Measurements from ENCODE around the gene TTBK1.
"Not testable (repeated sequence)": the region's sequence is repeated elsewhere in the genome, so short reads cannot be mapped to it uniquely, and the experiment has no call there.

The TTBK1 gene

DNA sequence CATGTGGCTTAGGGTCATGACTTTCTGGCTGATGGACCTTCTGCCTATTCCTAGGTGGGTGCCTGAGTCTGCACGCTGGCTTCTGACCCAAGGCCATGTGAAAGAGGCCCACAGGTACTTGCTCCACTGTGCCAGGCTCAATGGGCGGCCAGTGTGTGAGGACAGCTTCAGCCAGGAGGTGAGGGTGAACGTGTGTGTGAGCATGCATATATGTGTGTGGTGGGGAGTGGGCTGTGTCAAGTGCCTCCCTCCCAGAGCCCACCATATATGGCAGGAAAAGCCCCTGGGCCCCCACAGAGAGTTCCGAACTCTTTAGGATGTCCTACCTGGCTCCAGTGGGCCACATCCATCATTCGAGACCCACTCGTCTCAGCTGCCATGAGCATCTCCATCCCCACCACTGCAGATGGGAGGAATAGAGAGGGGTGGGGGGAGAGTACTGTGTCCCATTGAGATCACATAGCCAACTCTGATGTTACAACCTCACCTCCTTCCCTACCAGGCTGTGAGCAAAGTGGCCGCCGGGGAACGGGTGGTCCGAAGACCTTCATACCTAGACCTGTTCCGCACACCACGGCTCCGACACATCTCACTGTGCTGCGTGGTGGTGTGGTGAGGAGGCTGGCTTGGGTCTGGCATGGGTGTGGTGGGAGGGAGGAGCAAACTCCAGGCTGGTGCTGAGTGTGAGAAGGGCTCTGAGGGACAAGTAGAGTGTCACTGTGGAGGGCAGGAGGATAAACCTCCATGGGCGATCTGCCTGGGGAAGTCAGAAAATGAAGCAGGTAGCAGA lies 58.0 kb downstream of the TTBK1 start:
- Histone ChIP-seq H3K4me2 (no peak overlapping the region), H3K79me2 (ENCODE audit: insufficient read depth, low read depth) (no peaks in the 10 kb centered on the region), H3K9ac (no peak overlapping the region), H3K27ac (no peak overlapping the region), H3K27me3 (ENCODE audit: insufficient read depth, low read depth) (no peaks in the 10 kb centered on the region), H3K4me3 (IDR thresholded peaks at IDR 0.05; ENCODE audit: insufficient read depth, low read depth, low read length) (no peak overlapping the region), H3K4me1 (ENCODE audit: low read depth, poor library complexity, severe bottlenecking) (no peaks in the 10 kb centered on the region), H4K20me1 (ENCODE audit: insufficient read depth) (no peaks in the 10 kb centered on the region), H3K36me3 (ENCODE audit: insufficient read depth) (no peaks in the 10 kb centered on the region), H2AFZ (ENCODE audit: low read depth) (no peak overlapping the region)
- TF ChIP-seq, protein P1, sequence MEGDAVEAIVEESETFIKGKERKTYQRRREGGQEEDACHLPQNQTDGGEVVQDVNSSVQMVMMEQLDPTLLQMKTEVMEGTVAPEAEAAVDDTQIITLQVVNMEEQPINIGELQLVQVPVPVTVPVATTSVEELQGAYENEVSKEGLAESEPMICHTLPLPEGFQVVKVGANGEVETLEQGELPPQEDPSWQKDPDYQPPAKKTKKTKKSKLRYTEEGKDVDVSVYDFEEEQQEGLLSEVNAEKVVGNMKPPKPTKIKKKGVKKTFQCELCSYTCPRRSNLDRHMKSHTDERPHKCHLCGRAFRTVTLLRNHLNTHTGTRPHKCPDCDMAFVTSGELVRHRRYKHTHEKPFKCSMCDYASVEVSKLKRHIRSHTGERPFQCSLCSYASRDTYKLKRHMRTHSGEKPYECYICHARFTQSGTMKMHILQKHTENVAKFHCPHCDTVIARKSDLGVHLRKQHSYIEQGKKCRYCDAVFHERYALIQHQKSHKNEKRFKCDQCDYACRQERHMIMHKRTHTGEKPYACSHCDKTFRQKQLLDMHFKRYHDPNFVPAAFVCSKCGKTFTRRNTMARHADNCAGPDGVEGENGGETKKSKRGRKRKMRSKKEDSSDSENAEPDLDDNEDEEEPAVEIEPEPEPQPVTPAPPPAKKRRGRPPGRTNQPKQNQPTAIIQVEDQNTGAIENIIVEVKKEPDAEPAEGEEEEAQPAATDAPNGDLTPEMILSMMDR (conservative IDR thresholded peaks at IDR 0.05; ENCODE audit: low read depth, low read length) = no peak

DNA sequence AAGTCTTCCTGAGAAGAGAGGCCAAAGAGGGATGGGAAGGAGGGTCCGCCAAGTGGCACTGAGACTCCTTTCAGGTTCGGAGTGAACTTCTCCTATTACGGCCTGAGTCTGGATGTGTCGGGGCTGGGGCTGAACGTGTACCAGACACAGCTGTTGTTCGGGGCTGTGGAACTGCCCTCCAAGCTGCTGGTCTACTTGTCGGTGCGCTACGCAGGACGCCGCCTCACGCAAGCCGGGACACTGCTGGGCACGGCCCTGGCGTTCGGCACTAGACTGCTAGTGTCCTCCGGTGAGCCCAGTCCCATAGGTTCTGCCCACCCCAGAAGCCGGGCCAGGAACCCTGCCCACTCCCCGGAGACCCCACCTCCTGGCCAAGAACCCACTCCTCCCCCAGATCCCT lies 58.8 kb downstream of the TTBK1 start:
- TF ChIP-seq, protein P1 (conservative IDR thresholded peaks at IDR 0.05; ENCODE audit: low read depth, low read length) = no peak

DNA sequence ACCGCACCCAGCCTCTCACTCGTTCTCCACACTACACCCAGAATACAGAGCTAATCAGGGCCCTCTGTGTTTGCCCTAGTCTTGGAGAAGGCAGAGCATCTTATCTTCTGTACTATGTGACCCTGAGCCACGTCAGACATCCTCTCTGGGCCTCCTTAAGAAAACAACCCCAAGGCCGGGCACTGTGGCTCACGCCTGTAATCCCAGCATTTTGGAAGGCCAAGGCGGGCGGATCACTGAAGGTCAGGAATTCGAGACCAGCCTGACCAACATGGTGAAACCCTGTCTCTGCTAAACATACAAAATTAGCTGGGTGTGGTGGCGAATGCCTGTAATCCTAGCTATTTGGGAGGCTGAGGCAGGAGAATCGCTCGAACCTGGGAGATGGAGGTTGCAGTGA lies 59.7 kb downstream of the TTBK1 start:
- not testable (repeated sequence) for H3K36me3 ChIP-seq (ENCODE audit: insufficient read depth); H3K79me2 ChIP-seq (ENCODE audit: insufficient read depth, low read depth); H3K27me3 ChIP-seq (ENCODE audit: insufficient read depth, low read depth); H3K4me1 ChIP-seq (ENCODE audit: low read depth, poor library complexity, severe bottlenecking); H4K20me1 ChIP-seq (ENCODE audit: insufficient read depth); H3K4me2 ChIP-seq; H3K9ac ChIP-seq; H2AFZ ChIP-seq (ENCODE audit: low read depth); H3K27ac ChIP-seq; H3K4me3 ChIP-seq (IDR thresholded peaks at IDR 0.05; ENCODE audit: insufficient read depth, low read depth, low read length)

More for the DNA sequence above, 58.8 kb downstream of the TTBK1 start:
- H2AFZ ChIP-seq (ENCODE audit: low read depth) = no peak overlapping the region
- no peak overlapping the region for H3K4me3 ChIP-seq (IDR thresholded peaks at IDR 0.05; ENCODE audit: insufficient read depth, low read depth, low read length)
- no peaks in the 10 kb centered on the region for H3K36me3 ChIP-seq (ENCODE audit: insufficient read depth)
- H3K4me1 ChIP-seq (ENCODE audit: low read depth, poor library complexity, severe bottlenecking) = no peaks in the 10 kb centered on the region
- H4K20me1 ChIP-seq (ENCODE audit: insufficient read depth) = no peaks in the 10 kb centered on the region
- H3K27me3 ChIP-seq (ENCODE audit: insufficient read depth, low read depth) = no peaks in the 10 kb centered on the region
- no peaks in the 10 kb centered on the region for H3K79me2 ChIP-seq (ENCODE audit: insufficient read depth, low read depth)
- H3K27ac ChIP-seq = no peak overlapping the region
- no peak overlapping the region for H3K4me2 ChIP-seq
- no peak overlapping the region for H3K9ac ChIP-seq

DNA sequence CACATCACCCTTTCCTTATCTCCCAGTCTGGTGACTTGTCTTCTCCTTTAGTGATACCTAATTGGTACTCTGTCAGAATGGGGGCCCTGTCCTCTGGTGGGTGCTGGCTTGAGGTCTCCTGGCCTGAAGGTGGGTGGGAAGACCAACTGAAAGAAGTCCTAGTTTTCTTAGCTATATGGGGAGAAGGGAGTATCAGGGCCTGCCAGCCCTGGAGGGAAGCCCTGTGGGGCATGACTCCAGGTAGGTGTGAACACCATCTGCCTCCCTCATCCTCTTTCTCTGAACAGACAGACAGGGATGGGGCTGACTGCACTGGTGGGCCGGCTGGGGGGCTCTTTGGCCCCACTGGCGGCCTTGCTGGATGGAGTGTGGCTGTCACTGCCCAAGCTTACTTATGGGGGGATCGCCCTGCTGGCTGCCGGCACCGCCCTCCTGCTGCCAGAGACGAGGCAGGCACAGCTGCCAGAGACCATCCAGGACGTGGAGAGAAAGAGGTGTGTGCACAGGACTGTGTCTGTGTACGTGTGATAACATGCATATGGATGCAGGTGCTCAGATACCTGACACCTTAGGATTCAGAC lies 60.6 kb downstream of the TTBK1 start:
- no peak overlapping the region for H3K9ac ChIP-seq
- H3K27ac ChIP-seq = no peak overlapping the region
- H3K27me3 ChIP-seq (ENCODE audit: insufficient read depth, low read depth) = no peaks in the 10 kb centered on the region
- no peak overlapping the region for H2AFZ ChIP-seq (ENCODE audit: low read depth)
- H3K4me3 ChIP-seq (IDR thresholded peaks at IDR 0.05; ENCODE audit: insufficient read depth, low read depth, low read length) = no peak overlapping the region
- H3K4me2 ChIP-seq = no peak overlapping the region
- H3K36me3 ChIP-seq (ENCODE audit: insufficient read depth) = no peaks in the 10 kb centered on the region
- no peaks in the 10 kb centered on the region for H3K79me2 ChIP-seq (ENCODE audit: insufficient read depth, low read depth)
- H4K20me1 ChIP-seq (ENCODE audit: insufficient read depth) = no peaks in the 10 kb centered on the region
- TF ChIP-seq, protein P1 (conservative IDR thresholded peaks at IDR 0.05; ENCODE audit: low read depth, low read length) = no peak
- H3K4me1 ChIP-seq (ENCODE audit: low read depth, poor library complexity, severe bottlenecking) = no peaks in the 10 kb centered on the region

DNA sequence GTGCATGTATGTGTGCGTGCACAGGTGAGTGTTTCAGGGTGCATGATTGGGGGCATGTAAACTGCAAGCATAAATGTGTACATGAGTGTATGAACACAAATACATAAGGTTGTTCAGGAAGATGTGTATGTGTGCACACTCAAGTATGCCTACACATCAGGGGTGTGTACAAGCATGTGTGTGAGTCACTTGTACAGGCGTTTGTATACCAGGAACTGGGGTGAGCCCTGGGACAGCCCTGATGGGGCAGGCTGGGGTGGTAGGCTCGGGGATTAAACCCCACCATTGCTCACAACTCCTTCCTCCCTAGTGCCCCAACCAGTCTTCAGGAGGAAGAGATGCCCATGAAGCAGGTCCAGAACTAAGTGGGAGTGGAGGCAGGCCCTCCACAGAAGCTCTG lies 61.1 kb downstream of the TTBK1 start:
- H3K4me3 ChIP-seq (IDR thresholded peaks at IDR 0.05; ENCODE audit: insufficient read depth, low read depth, low read length) = no peak overlapping the region
- no peaks in the 10 kb centered on the region for H3K4me1 ChIP-seq (ENCODE audit: low read depth, poor library complexity, severe bottlenecking)
- no peaks in the 10 kb centered on the region for H3K79me2 ChIP-seq (ENCODE audit: insufficient read depth, low read depth)
- no peaks in the 10 kb centered on the region for H3K27me3 ChIP-seq (ENCODE audit: insufficient read depth, low read depth)
- TF ChIP-seq, protein P1 (conservative IDR thresholded peaks at IDR 0.05; ENCODE audit: low read depth, low read length) = no peak
- no peak overlapping the region for H3K4me2 ChIP-seq
- no peak overlapping the region for H3K27ac ChIP-seq
- H4K20me1 ChIP-seq (ENCODE audit: insufficient read depth) = no peaks in the 10 kb centered on the region
- no peak overlapping the region for H2AFZ ChIP-seq (ENCODE audit: low read depth)
- no peak overlapping the region for H3K9ac ChIP-seq
- no peaks in the 10 kb centered on the region for H3K36me3 ChIP-seq (ENCODE audit: insufficient read depth)
